Fibroblast of lung (primary cell): ENCODE measurements around the gene HSPBAP1. TPM values are rescaled to one million over a fixed set of nuclear protein-coding genes. Genes with fewer than 3 reads are reported as not detected.
A peak's percentile ranks its signal among the peaks of the same experiment; 100 is the strongest.

ENCODE experiments used
- DNase-seq, 2 donors: peaks; one replicate each; pipeline versions ENCODE4 v3.0.0 to v3.0.0-alpha.2; 2010; ENCODE audit warnings: low read depth in 2 of 2
- H2AFZ ChIP-seq: 2 replicates; pipeline ENCODE4 v1.5.1; 2012; ENCODE audit warnings: low read length, control low read depth, inconsistent platforms
- H3K27ac ChIP-seq: 2 replicates; pipeline ENCODE4 v1.5.1; 2011; ENCODE audit warnings: low read length, control low read depth; ENCODE audit not compliant: insufficient read depth
- H3K27me3 ChIP-seq: 2 replicates; pipeline ENCODE4 v1.5.1; 2011; ENCODE audit warnings: mild to moderate bottlenecking, low read length; ENCODE audit not compliant: control insufficient read depth, insufficient read depth
- H3K36me3 ChIP-seq: 2 replicates; pipeline ENCODE4 v1.5.1; 2011; ENCODE audit warnings: low read length; ENCODE audit not compliant: control insufficient read depth, insufficient read depth
- H3K4me1 ChIP-seq: 2 replicates; pipeline ENCODE4 v1.5.1; 2011; ENCODE audit warnings: low read length; ENCODE audit not compliant: control insufficient read depth, insufficient read depth; ENCODE audit errors: extremely low read depth
- H3K4me2 ChIP-seq: 2 replicates; pipeline ENCODE4 v1.5.1; 2011; ENCODE audit warnings: low read length, control low read depth; ENCODE audit not compliant: insufficient read depth; ENCODE audit errors: extremely low read depth
- H3K4me3 ChIP-seq, 4 experiments: fragments of 200-600 bp in 1 of 4; sonication (generic) in 1 of 4; replicated peaks in 1 of 4; 2 replicates each; pipeline ENCODE4 v1.5.1; 2011 to 2016; ENCODE audit warnings: low read length in 4 of 4, low read depth in 3 of 4, mild to moderate bottlenecking in 3 of 4, control low read depth in 2 of 4, inconsistent platforms in 1 of 4, mixed read lengths in 1 of 4; ENCODE audit not compliant: insufficient read depth in 1 of 4; ENCODE audit errors: control extremely low read depth in 1 of 4
- H3K79me2 ChIP-seq: 2 replicates; pipeline ENCODE4 v1.5.1; 2012; ENCODE audit warnings: mild to moderate bottlenecking, low read length, inconsistent platforms; ENCODE audit not compliant: control insufficient read depth, insufficient read depth
- H3K9ac ChIP-seq: 2 replicates; pipeline ENCODE4 v1.5.1; 2011; ENCODE audit warnings: mild to moderate bottlenecking, low read length, control low read depth; ENCODE audit not compliant: insufficient read depth
- H3K9me3 ChIP-seq: 2 replicates; pipeline ENCODE4 v1.5.1; 2012; ENCODE audit warnings: low read depth, low read length; ENCODE audit not compliant: control insufficient read depth, insufficient read depth
- H4K20me1 ChIP-seq: 2 replicates; pipeline ENCODE4 v1.5.1; 2011; ENCODE audit warnings: low read length; ENCODE audit not compliant: control insufficient read depth, insufficient read depth; ENCODE audit errors: extremely low read depth
- CTCF ChIP-seq, 2 donors: IDR thresholded peaks in 1 of 2; conservative IDR thresholded peaks in 1 of 2; 1 replicate in 1 of 2; 2 replicates in 1 of 2; pipeline ENCODE4 v1.5.1; 2011 to 2012; ENCODE audit warnings: low read length in 2 of 2, control low read depth in 1 of 2, inconsistent platforms in 1 of 2, low read depth in 1 of 2, mild to moderate bottlenecking in 1 of 2
- EZH2 ChIP-seq: IDR thresholded peaks from 2 replicates; pipeline ENCODE4 v1.5.1; 2012; ENCODE audit warnings: low read length, control low read depth, mild to moderate bottlenecking; ENCODE audit errors: missing control alignments
- polyA plus RNA-seq, 2 donors: library from polyadenylated mRNA; depleted of rRNA in 1 of 2; stranded (reverse) in 1 of 2; unstranded in 1 of 2; fragments of >200 nt; gene quantifications; 2 replicates each; pipeline ENCODE4 v1.2.1, GENCODE V29; 2011 to 2012; ENCODE audit warnings: missing spikeins in 1 of 2
- total RNA-seq: library from RNA; depleted of rRNA; stranded (reverse); fragments of >200 nt; gene quantifications from 2 replicates; pipeline ENCODE4 v1.2.1, GENCODE V29; 2014

The HSPBAP1 gene
- total and polyA plus RNA-seq, 2 donors (not counting 1 experiment from before 2014, with no cell fraction given) = 5.2 to 12.4 TPM

GRCh38 chr3:122705379-122705778 is 88.3 kb downstream of the HSPBAP1 start:
- H3K27me3 ChIP-seq = no peaks in the 10 kb centered on the region
- H3K9ac ChIP-seq = no peak overlapping the region
- H3K4me2 ChIP-seq = no peak overlapping the region
- H3K79me2 ChIP-seq = no peaks in the 10 kb centered on the region
- no peak overlapping the region for H3K27ac ChIP-seq
- no peak for DNase-seq
- no peak overlapping the region for H3K4me3 ChIP-seq
- no peaks in the 10 kb centered on the region for H3K9me3 ChIP-seq
- H3K36me3 ChIP-seq = peaks cover 5% of the 10 kb centered on the region
- no peaks in the 10 kb centered on the region for H4K20me1 ChIP-seq
- H3K4me1 ChIP-seq = no peaks in the 10 kb centered on the region
- no peak overlapping the region for H2AFZ ChIP-seq
- no peak for TF ChIP-seq EZH2
- no peak for TF ChIP-seq CTCF (conservative IDR thresholded peaks at IDR 0.05 in 1 of 2, IDR thresholded peaks at IDR 0.05 in 1 of 2; ENCODE audit: low read depth in 1 of 2, low read length in 2 of 2)

GRCh38 chr3:122700193-122700592 is 93.4 kb downstream of the HSPBAP1 start:
- Histone ChIP-seq H3K4me2 (no peak overlapping the region), H3K36me3 (peaks cover 8% of the 10 kb centered on the region), H3K4me1 (no peaks in the 10 kb centered on the region), H2AFZ (no peak overlapping the region), H3K27me3 (no peaks in the 10 kb centered on the region), H4K20me1 (no peaks in the 10 kb centered on the region), H3K9ac (no peak overlapping the region), H3K4me3 (no peak overlapping the region), H3K9me3 (no peaks in the 10 kb centered on the region), H3K27ac (no peak overlapping the region), H3K79me2 (no peaks in the 10 kb centered on the region)
- no peak for DNase-seq
- TF ChIP-seq EZH2 = no peak
- no peak for TF ChIP-seq CTCF (conservative IDR thresholded peaks at IDR 0.05 in 1 of 2, IDR thresholded peaks at IDR 0.05 in 1 of 2; ENCODE audit: low read depth in 1 of 2, low read length in 2 of 2)

- Histone ChIP-seq H3K9ac (no peak overlapping the region), H3K4me3 (no peak overlapping the region), H3K27me3 (no peaks in the 10 kb centered on the region), H4K20me1 (no peaks in the 10 kb centered on the region), H2AFZ (no peak overlapping the region), H3K9me3 (no peaks in the 10 kb centered on the region), H3K36me3 (peaks cover 8% of the 10 kb centered on the region), H3K79me2 (no peaks in the 10 kb centered on the region), H3K4me2 (no peak overlapping the region), H3K4me1 (no peaks in the 10 kb centered on the region), H3K27ac (no peak overlapping the region)
- TF ChIP-seq CTCF (conservative IDR thresholded peaks at IDR 0.05 in 1 of 2, IDR thresholded peaks at IDR 0.05 in 1 of 2; ENCODE audit: low read depth in 1 of 2, low read length in 2 of 2) (no peak), EZH2 (no peak)
- DNase-seq = peak in 1 of 2 donors; percentile 26
Observed at GRCh38 chr3:122697952-122698620, 95.5 kb downstream of the HSPBAP1 start.
